Renal cortex interstitium (tissue), 11 donors: ENCODE measurements around the gene PAX7. TPM values are rescaled to one million over a fixed set of nuclear protein-coding genes. Genes with fewer than 3 reads are reported as not detected.

ENCODE experiments used
- DNase-seq, 11 donors: peaks; one replicate each; pipeline ENCODE4 v3.0.0-alpha.2; 2013; ENCODE audit warnings: low read depth in 9 of 11, low spot score in 4 of 11; ENCODE audit errors: extremely low read depth in 1 of 11
- polyA plus RNA-seq, 3 donors: library from polyadenylated mRNA; unstranded; fragments of 120-200 nt; gene quantifications; one replicate each; pipeline ENCODE4 v1.2.1, GENCODE V29; 2013; ENCODE audit not compliant: insufficient read length in 3 of 3

Gene PAX7
- polyA plus RNA-seq, 3 donors, result 0.03 to 0.04 (median 0.03) TPM

DNA sequence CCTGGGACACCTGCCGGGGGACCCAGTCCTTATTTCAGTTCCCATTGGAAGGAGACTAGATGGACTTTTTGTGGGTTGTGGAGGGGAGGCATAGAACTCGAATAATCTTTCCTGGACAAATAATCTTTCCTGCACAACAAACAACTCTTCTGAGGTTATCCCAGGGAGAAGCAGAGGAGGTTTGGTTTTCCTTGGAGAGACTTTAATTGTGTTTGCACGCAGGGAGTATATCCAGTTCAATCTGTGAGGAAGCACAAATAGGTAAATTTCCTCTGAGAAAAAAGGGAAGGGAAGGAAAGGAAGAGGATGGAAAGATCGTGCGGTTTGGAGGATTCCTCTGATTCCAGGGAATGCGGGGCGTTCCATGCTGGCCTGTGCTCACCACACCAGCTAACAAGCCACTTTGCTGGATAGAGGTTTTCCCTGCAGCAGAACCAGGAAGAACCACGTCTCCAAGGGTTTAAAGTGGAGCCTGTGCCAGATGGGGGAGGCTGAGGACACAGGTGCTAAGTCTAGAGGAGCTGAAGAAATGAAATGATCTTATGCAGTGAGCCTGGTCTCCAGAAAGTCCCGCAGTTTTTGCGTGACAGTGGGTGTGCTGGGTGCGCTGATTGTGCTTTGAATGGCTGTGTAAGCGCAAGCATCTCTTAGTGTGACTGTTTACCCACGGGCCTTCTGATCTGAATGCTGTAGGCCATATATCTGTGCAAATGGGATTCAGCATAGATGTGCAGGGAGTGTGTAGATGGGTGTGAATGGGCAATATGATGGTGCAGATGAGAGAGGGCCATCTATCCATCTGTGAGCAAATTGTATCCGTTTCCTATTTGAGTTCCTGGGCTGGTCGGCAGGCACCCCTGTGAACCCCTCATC lies 7.6 kb downstream of the PAX7 start:
- DNase-seq, result no peak

GRCh38 chr1:18638835-18639364 lies 8.3 kb downstream of the PAX7 start:
- DNase-seq, result no peak

- DNase-seq, result no peak
Measured at GRCh38 chr1:18639368-18640055, 8.9 kb downstream of the PAX7 start.

GRCh38 chr1:18640228-18641004 lies 9.8 kb downstream of the PAX7 start:
- DNase-seq, result no peak

DNA sequence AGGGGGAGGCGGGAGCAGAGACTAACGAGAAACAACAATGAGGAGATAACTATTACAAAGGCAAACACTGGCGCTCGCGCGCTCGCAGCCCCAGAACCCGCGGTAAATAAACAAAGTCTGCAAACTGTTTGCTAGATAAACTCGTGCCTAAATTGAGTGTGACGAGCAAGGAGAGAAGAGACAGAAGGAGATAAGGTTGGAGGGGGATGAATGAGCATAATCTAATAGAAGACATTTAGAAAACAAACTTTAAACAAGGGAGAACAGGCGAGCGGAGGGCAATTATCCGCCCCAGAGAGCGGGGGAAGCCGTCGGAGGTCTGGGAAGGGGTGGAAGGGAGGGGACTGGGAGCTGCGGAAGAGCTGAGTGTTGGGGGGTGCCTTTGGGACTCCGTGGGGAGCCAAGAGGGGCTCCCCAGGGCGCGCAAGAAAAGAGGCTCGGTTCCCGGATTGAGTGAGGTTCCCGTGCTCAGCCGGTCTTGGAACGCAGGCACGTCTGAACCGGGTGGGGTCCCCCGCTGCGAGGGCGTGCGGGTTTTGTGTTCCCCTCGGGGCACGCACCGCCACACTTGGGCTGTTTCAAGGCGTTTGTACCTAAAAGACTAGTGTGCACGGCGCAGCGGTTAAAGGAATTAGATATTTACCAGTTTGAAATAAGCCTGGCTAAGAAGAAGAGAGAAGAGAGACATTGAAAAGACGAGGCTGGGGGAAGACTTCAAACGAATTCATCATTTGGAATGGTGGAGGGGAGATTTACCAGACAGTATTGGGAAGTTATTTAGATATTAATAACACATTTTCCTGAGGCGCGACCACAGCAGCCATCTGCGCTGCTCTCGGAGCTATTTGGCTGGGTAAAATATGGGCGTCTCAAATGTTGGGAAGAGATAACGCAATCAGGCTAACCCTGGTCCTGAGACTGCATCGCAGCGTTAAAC lies 10.6 kb downstream of the PAX7 start:
- no peak for DNase-seq

DNA sequence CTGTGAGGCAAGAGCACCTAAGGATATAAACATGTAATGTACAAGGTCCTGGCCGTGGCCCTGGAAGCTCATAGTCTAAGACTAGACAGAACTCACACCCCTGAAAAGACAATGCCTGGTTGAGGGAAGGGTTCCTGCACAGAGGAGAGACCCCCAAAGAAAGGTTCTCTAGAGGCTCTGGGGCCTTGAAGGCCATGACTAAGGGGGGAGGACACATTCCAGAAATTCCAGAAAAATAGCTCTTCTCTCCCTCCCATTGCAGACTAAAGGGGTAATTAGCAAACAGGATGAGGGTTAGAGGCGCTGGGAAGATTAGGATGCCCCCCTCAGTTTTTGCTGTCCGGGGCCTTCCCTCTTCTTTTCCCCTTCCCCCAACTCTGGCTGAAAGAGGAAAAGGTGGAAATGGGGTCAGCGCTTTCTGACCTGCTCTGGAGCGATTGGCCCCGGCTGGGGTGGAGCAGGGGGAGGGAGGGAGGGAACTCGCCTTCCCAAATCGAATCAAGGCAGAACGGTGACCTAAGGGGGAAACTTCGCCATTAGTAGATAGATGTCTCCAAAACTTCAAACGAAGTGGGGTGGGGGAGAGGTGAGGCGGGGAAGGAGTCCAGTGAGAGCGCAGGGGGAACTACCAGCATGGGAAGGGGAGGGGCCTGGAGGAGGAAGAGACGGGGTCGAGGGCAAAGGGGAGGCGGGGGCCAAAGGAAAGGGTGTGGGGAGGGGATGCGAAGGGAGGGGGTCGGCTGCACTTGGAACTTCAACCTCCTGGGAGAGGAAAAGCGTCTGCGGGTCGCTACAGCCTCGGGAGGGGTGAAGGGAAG lies 11.8 kb downstream of the PAX7 start:
- no peak for DNase-seq

GRCh38 chr1:18643154-18644012 lies 12.7 kb downstream of the PAX7 start:
- DNase-seq, result no peak

GRCh38 chr1:18644013-18644399 lies 13.4 kb downstream of the PAX7 start:
- DNase-seq, result no peak

DNA sequence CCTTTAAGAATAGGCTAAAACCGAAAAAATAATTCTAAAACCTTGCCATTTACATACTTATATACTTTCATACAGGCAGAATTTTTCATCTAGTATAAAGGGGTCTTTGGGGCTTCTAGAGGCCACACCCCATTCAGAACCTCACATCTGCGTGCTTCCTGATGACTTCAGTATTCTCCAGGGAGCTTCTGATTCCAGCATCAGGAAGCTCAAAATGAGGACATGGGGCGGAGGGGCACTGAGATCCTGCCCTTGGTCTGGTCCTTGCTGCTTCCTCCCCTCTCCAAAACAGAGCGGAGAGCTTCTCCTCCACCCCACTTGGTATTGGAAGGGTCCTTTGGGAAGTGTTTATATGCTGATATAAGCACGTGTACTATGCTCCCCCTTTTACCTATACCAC lies 13.8 kb downstream of the PAX7 start:
- no peak for DNase-seq

GRCh38 chr1:18644973-18645746 lies 14.5 kb downstream of the PAX7 start:
- no peak for DNase-seq

- DNase-seq, result no peak
Measured at GRCh38 chr1:18645747-18646090, 15.1 kb downstream of the PAX7 start.

DNA sequence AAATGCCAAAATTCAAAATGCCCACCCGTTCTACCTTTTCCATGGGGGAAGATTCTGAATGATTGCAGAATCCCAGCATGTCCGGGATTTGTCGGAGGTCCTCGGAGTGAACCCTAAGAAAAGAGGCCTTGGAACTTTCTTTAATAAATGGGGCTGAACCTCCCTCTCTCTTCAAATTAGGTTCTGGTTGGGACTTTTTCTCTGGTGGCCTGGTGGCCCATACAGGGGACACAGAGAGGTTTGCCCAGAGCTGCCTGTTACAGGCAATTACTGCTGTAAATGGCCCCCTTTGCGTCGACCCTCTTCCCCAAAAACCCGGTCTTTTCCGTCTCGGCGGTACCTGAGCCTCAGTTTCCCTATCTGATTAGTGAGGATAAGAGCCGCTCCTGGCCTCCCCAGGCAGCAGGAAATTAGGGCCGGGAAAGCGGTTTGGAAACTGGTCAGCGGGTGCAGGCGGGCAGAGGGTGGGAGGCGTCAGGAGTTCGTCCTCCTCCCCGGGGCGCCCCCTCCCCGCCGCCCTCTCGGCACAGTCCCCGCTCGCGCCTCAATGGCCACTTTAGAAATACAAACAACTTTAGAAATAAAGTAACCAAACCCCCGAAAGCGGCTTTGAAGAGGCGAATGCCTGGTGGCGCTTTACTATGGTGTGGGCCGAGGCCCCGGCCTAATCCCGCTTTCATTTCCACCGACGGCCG lies 15.6 kb downstream of the PAX7 start:
- DNase-seq, result no peak

DNA sequence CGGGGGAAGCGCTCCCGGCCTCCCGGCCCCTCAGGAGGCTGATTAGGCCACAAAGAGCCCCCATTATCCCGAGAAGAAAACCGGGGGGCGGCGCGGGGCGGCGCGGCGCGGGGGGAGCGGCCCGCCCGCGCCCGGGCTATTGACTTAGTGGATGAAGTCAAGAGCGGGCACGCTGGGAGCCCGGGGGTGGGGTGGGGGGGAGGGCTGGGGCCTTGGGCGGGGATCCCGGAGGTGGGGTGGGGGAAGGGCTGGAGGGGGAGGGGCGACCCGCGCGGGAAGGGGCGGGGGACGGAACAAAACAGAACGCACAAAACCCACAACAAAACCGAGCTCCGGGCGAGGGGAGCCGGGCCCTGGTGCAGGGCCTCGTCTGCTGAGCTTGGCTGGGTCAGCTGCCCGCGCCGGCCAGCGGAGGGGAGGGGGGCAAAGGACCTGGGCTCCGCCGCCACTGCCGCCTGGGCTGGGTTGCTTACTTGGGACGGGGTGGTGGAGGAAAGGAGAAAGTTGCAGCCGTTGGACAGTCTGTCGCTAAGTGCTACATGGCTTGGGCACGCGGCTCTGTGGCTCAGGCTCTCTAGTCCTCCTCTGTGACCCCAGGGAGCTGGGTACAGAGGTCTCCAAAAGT lies 16.3 kb downstream of the PAX7 start:
- no peak for DNase-seq

DNA sequence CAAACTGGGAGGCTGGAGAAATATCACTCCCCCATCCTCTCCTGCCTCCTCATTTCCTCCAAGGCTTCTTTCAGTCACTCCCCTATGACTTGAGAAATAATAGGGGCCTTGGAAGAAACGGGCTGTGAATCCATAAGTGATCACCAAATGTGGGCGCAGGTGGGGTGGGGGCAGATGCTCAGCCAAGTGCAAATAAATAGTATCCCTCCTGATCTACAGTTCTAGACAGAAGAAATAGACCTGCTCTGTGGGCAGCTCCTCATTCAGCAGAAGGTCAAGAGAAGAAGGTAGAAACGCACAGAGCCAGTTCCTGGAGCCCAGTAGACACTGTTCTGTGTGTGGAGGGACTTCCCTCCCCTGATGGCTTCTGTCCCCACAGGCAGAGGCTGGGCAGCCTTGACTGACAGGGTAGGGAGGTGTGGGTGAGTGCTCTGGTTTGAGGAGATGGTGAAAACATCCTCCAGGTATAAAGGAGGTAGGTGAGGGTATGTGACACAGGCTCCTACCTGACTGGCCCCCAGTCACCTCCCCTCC lies 17.1 kb downstream of the PAX7 start:
- DNase-seq, result no peak
